SH-SY5Y (cell line): Measurements from ENCODE around the gene RASAL2.

Experiments
- GATA2 ChIP-seq: IDR thresholded peaks from 2 replicates; pipeline ENCODE4 v1.6.1; 2011; ENCODE audit warnings: mild to moderate bottlenecking, low read depth, low read length
- GATA3 ChIP-seq: IDR thresholded peaks from 2 replicates; pipeline ENCODE4 v1.6.1; 2011; ENCODE audit warnings: low read depth, mild to moderate bottlenecking, low read length, moderate library complexity

Gene RASAL2

GRCh38 chr1:178484698-178485225 is 390.9 kb downstream of the RASAL2 start:
- TF ChIP-seq GATA2 = no peak

GRCh38 chr1:178485541-178485981 is 391.7 kb downstream of the RASAL2 start:
- no peak for TF ChIP-seq GATA2
- TF ChIP-seq GATA3 = no peak

- no peak for TF ChIP-seq GATA2
- no peak for TF ChIP-seq GATA3
These were observed 392.5 kb downstream of the RASAL2 start for GRCh38 chr1:178486100-178487069.

GRCh38 chr1:178487070-178487615 is 393.2 kb downstream of the RASAL2 start:
- TF ChIP-seq GATA3 (no peak), GATA2 (no peak)

GRCh38 chr1:178488393-178488792 is 394.5 kb downstream of the RASAL2 start:
- no peak for TF ChIP-seq GATA2

GRCh38 chr1:178489399-178489798 is 395.5 kb downstream of the RASAL2 start:
- TF ChIP-seq GATA2 = no peak
- TF ChIP-seq GATA3 = no peak

GRCh38 chr1:178490136-178490535 is 396.2 kb downstream of the RASAL2 start:
- no peak for TF ChIP-seq GATA2
- no peak for TF ChIP-seq GATA3

- TF ChIP-seq GATA3 (no peak), GATA2 (no peak)
These were observed 397.1 kb downstream of the RASAL2 start for GRCh38 chr1:178490967-178491366.

- TF ChIP-seq GATA3 (no peak), GATA2 (no peak)
These were observed 397.8 kb downstream of the RASAL2 start for GRCh38 chr1:178491721-178492120.

GRCh38 chr1:178492341-178492740 is 398.4 kb downstream of the RASAL2 start:
- no peak for TF ChIP-seq GATA3
- no peak for TF ChIP-seq GATA2

- no peak for TF ChIP-seq GATA2
- no peak for TF ChIP-seq GATA3
These were observed 399.4 kb downstream of the RASAL2 start for GRCh38 chr1:178493301-178493741.

- TF ChIP-seq GATA2 = no peak
- TF ChIP-seq GATA3 = no peak
These were observed 400.7 kb downstream of the RASAL2 start for GRCh38 chr1:178494569-178494971.

GRCh38 chr1:178495158-178495557 is 401.3 kb downstream of the RASAL2 start:
- TF ChIP-seq GATA3 (no peak), GATA2 (no peak)

- no peak for TF ChIP-seq GATA3
- TF ChIP-seq GATA2 = no peak
These were observed 402.0 kb downstream of the RASAL2 start for GRCh38 chr1:178495741-178496409.
